IMR-90 (cell line): ENCODE measurements around the gene LARP1B. TPM values are rescaled to one million over a fixed set of nuclear protein-coding genes. Genes with fewer than 3 reads are reported as not detected.

Experiments
- ATAC-seq: fragments of 200-7000 bp; cut with Tn5 transposase; 2 replicates; pipeline ENCODE4 v1.9.1; 2020; ENCODE audit warnings: low read depth, mild to moderate bottlenecking, moderate library complexity
- BruUV-seq: library from RNA; stranded (reverse); fragments of 400-500 nt; replicated peaks from 2 replicates; lab custom pipeline; 2021; lab: Mats Ljungman, UMichigan
- CTCF ChIA-PET: fragments of 300-600 bp; formaldehyde crosslinking; extraction: SDS; loops from one replicate; lab custom pipeline; 2021; ENCODE audit warnings: antibody characterized with exemption; lab: Yijun Ruan, JAX
- POLR2A ChIA-PET: fragments of 300-600 bp; sonication (Branson Sonifier 250); formaldehyde crosslinking; loops from one replicate; lab custom pipeline; 2022; ENCODE audit warnings: antibody characterized with exemption; ENCODE audit not compliant: unreplicated experiment; lab: Charles Lee
- DNase-seq: peaks from one replicate; pipeline ENCODE4 v3.0.0; 2013
- H2AFZ ChIP-seq: replicated peaks from 2 replicates; pipeline ENCODE3; 2013; ENCODE audit warnings: low read length, mild to moderate bottlenecking; ENCODE audit not compliant: poor library complexity
- H2AK5ac ChIP-seq: 2 replicates; pipeline ENCODE4 v1.6.1; 2013; ENCODE audit warnings: low read depth, low read length, inconsistent platforms
- H2AK9ac ChIP-seq: replicated peaks from 2 replicates; pipeline ENCODE3; 2013; ENCODE audit warnings: mild to moderate bottlenecking, low read depth, low read length, moderate library complexity; ENCODE audit not compliant: poor library complexity
- H2BK120ac ChIP-seq: 2 replicates; pipeline ENCODE4 v1.6.1; 2013; ENCODE audit warnings: low read depth, low read length, inconsistent platforms
- H2BK15ac ChIP-seq: 3 replicates; pipeline ENCODE4 v1.6.1; 2013; ENCODE audit warnings: low read depth, low read length, inconsistent platforms
- H2BK20ac ChIP-seq: 2 replicates; pipeline ENCODE4 v1.6.1; 2013; ENCODE audit warnings: low read depth, mild to moderate bottlenecking, inconsistent platforms, low read length, moderate library complexity
- H2BK5ac ChIP-seq: 2 replicates; pipeline ENCODE4 v1.6.1; 2013; ENCODE audit warnings: mild to moderate bottlenecking, low read depth, low read length, inconsistent platforms; ENCODE audit not compliant: poor library complexity, severe bottlenecking
- H3K14ac ChIP-seq: replicated peaks from 2 replicates; pipeline ENCODE4 v1.6.1; 2013; ENCODE audit warnings: low read depth, low read length, inconsistent platforms
- H3K18ac ChIP-seq: 2 replicates; pipeline ENCODE4 v1.6.1; 2013; ENCODE audit warnings: low read depth, low read length, control low read depth
- H3K23ac ChIP-seq: 2 replicates; pipeline ENCODE4 v1.6.1; 2013; ENCODE audit warnings: low read depth, low read length, inconsistent platforms
- H3K27ac ChIP-seq: 2 replicates; pipeline ENCODE4 v1.5.1; 2013; ENCODE audit warnings: mild to moderate bottlenecking, control low read depth, low read length; ENCODE audit not compliant: insufficient read depth
- H3K27me3 ChIP-seq: 2 replicates; pipeline ENCODE4 v1.6.1; 2013; ENCODE audit warnings: low read length; ENCODE audit not compliant: control insufficient read depth, insufficient read depth
- H3K36me3 ChIP-seq: 2 replicates; pipeline ENCODE4 v1.6.1; 2013; ENCODE audit warnings: low read length, mixed read lengths; ENCODE audit not compliant: control insufficient read depth, insufficient read depth
- H3K4ac ChIP-seq: 2 replicates; pipeline ENCODE4 v1.6.1; 2013; ENCODE audit warnings: low read depth, low read length, inconsistent platforms
- H3K4me1 ChIP-seq: 2 replicates; pipeline ENCODE4 v1.6.1; 2013; ENCODE audit warnings: low read length, mixed read lengths; ENCODE audit not compliant: control insufficient read depth, insufficient read depth
- H3K4me2 ChIP-seq: 2 replicates; pipeline ENCODE4 v1.6.1; 2013; ENCODE audit warnings: low read depth, mild to moderate bottlenecking, control low read depth, low read length, moderate library complexity
- H3K4me3 ChIP-seq: 2 replicates; pipeline ENCODE4 v1.5.1; 2013; ENCODE audit warnings: low read depth, mild to moderate bottlenecking, control low read depth, low read length, moderate library complexity; ENCODE audit not compliant: insufficient read depth
- H3K56ac ChIP-seq: 2 replicates; pipeline ENCODE4 v1.6.1; 2013; ENCODE audit warnings: low read length, inconsistent platforms; ENCODE audit not compliant: insufficient read depth; ENCODE audit errors: extremely low read depth
- H3K79me1 ChIP-seq, 2 experiments: 2 replicates each; pipeline ENCODE4 v1.6.1; 2013; ENCODE audit warnings: low read length in 2 of 2, inconsistent platforms in 1 of 2, low read depth in 1 of 2
- H3K9ac ChIP-seq: 2 replicates; pipeline ENCODE4 v1.6.1; 2013; ENCODE audit warnings: low read depth, low read length, control low read depth
- H3K9me1 ChIP-seq: 2 replicates; pipeline ENCODE4 v1.6.1; 2013; ENCODE audit warnings: low read length, inconsistent platforms; ENCODE audit not compliant: insufficient read depth
- H3K9me3 ChIP-seq: 2 replicates; pipeline ENCODE4 v1.6.1; 2013; ENCODE audit warnings: low read length; ENCODE audit not compliant: control insufficient read depth, insufficient read depth
- H4K20me1 ChIP-seq: 2 replicates; pipeline ENCODE4 v1.6.1; 2013; ENCODE audit warnings: low read length, inconsistent platforms; ENCODE audit not compliant: insufficient read depth
- H4K5ac ChIP-seq: 2 replicates; pipeline ENCODE4 v1.6.1; 2013; ENCODE audit warnings: mild to moderate bottlenecking, low read depth, low read length, control low read depth
- H4K8ac ChIP-seq, 2 experiments: 2 replicates each; pipeline ENCODE4 v1.6.1; 2013; ENCODE audit warnings: low read depth in 2 of 2, low read length in 2 of 2, control low read depth in 1 of 2, inconsistent platforms in 1 of 2
- H4K91ac ChIP-seq: 2 replicates; pipeline ENCODE4 v1.6.1; 2013; ENCODE audit warnings: low read depth, low read length, inconsistent platforms; ENCODE audit not compliant: insufficient read depth
- BHLHE40 ChIP-seq: fragments of 150-350 bp; IDR thresholded peaks from 2 replicates; pipeline ENCODE4 v1.6.1; 2016; ENCODE audit warnings: mild to moderate bottlenecking, low read depth, low read length
- CEBPB ChIP-seq: IDR thresholded peaks from 2 replicates; pipeline ENCODE4 v1.6.1; 2012; ENCODE audit warnings: low read depth, low read length, improper control_type of control experiment
- CHD1 ChIP-seq: IDR thresholded peaks from 2 replicates; pipeline ENCODE4 v1.6.1; 2012; ENCODE audit warnings: low read depth, low read length, improper control_type of control experiment
- FOS ChIP-seq: fragments of 150-350 bp; IDR thresholded peaks from 2 replicates; pipeline ENCODE4 v1.6.1; 2016; ENCODE audit warnings: low read depth, low read length
- MAFK ChIP-seq: IDR thresholded peaks from 2 replicates; pipeline ENCODE4 v1.6.1; 2012; ENCODE audit warnings: low read depth, low read length, improper control_type of control experiment
- MXI1 ChIP-seq: IDR thresholded peaks from 2 replicates; pipeline ENCODE4 v1.6.1; 2012; ENCODE audit warnings: low read depth, mild to moderate bottlenecking, low read length, moderate library complexity, borderline replicate concordance
- NFE2L2 ChIP-seq: fragments of 150-350 bp; IDR thresholded peaks from 2 replicates; pipeline ENCODE4 v1.6.1; 2016; ENCODE audit warnings: low read depth, mild to moderate bottlenecking, low read length
- POLR2A ChIP-seq: IDR thresholded peaks from 2 replicates; pipeline ENCODE4 v1.6.1; 2012; ENCODE audit warnings: mild to moderate bottlenecking, low read depth, low read length
- RAD21 ChIP-seq: IDR thresholded peaks from 2 replicates; pipeline ENCODE4 v1.6.1; 2012; ENCODE audit warnings: low read length, improper control_type of control experiment
- RCOR1 ChIP-seq: IDR thresholded peaks from 2 replicates; pipeline ENCODE4 v1.6.1; 2012; ENCODE audit warnings: mild to moderate bottlenecking, low read length, improper control_type of control experiment; ENCODE audit not compliant: insufficient replicate concordance
- RFX5 ChIP-seq: IDR thresholded peaks from 2 replicates; pipeline ENCODE4 v1.8.0; 2012; ENCODE audit warnings: low read depth, mild to moderate bottlenecking, low read length, moderate library complexity
- SMC3 ChIP-seq: fragments of 150-350 bp; IDR thresholded peaks from 2 replicates; pipeline ENCODE4 v1.6.1; 2016; ENCODE audit warnings: low read depth, mild to moderate bottlenecking, antibody characterized with exemption, low read length, moderate library complexity
- WGBS, 2 experiments: methylation state at CpG; one replicate each; pipeline versions ENCODE4 v1.1.5 to v1.1.7; 2013; ENCODE audit warnings: missing lambda C conversion rate in 2 of 2; ENCODE audit not compliant: insufficient read length in 1 of 2; ENCODE audit errors: extremely low coverage in 2 of 2; 5-methylcytosine and 5-hydroxymethylcytosine counted together
- dilution Hi-C: fragments of 300-500 bp; cut with HindIII; formaldehyde crosslinking; loops from one replicate; pipeline ENCODE4 v1.14.3; 2018; ENCODE audit warnings: low sequenced_read_pairs; ENCODE audit not compliant: unreplicated experiment
- in situ Hi-C: fragments of 300-500 bp; cut with MboI; formaldehyde crosslinking; loops from 3 replicates; pipeline ENCODE4 v1.14.3; 2019; ENCODE audit warnings: low sequenced_read_pairs, inconsistent platforms, mixed read lengths
- intact Hi-C: fragments of 100-400 bp; cut with micrococcal nuclease; formaldehyde crosslinking; loops from 2 replicates; pipeline ENCODE4 v1.10.0; 2022
- polyA plus RNA-seq, 3 experiments: library from polyadenylated mRNA; depleted of rRNA; stranded (reverse); fragments of >200 nt; gene quantifications; 2 replicates each; pipeline ENCODE4 v1.2.3, GENCODE V29; 2012; ENCODE audit warnings: low replicate concordance in 1 of 3
- total RNA-seq: library from RNA; depleted of rRNA; stranded (reverse); fragments of >200 nt; gene quantifications from 2 replicates; pipeline ENCODE4 v1.2.3, GENCODE V29; 2012
- TF ChIP-seq, protein P1 (sequence below): fragments of 150-350 bp; IDR thresholded peaks from 2 replicates; pipeline ENCODE4 v1.6.1; 2016; ENCODE audit warnings: low read depth, mild to moderate bottlenecking, low read length, moderate library complexity, borderline replicate concordance
- TF ChIP-seq, protein P2 (sequence below): fragments of 150-350 bp; IDR thresholded peaks from 2 replicates; pipeline ENCODE4 v1.6.1; 2017; ENCODE audit warnings: mild to moderate bottlenecking, antibody characterized with exemption, low read length, low read depth
- TF ChIP-seq, protein P3 (sequence below): conservative IDR thresholded peaks from 2 replicates; pipeline ENCODE4 v1.5.1; 2012; ENCODE audit warnings: mild to moderate bottlenecking, low read depth, low read length, improper control_type of control experiment

The LARP1B gene
- total and polyA plus RNA-seq, 2 of the 4 experiments (the other 2 are of a cell fraction) = 8.8 to 11.1 TPM

DNA sequence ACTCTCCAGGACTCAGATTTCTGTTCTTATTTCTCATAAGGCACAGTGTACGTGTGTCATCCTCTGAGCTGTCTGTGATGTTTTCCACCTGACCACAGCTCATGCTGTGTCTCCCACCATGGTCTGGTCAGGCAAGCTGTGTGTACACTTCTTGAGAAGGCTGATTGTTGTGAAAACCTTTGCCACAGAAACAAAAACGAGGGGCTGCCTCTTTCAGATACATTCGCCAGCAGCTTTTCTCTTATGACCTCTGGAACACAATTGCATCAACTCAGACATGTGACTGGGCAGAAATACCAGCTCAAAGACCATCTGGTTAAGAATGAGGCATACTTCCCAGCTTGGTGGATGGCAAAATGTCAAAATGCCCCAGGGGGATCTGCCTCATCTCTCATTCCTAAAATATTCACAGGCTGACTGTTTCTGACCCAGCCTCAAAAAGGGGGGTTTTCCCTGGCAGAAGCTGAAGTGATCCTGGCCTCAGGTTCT is 180.4 kb downstream of the LARP1B start:
- peak overlapping the region; percentile 88 to 97 for H4K8ac ChIP-seq
- H3K4me2 ChIP-seq = no peak overlapping the region
- no peak overlapping the region for H3K4me3 ChIP-seq
- peak overlapping the region; percentile 99 for H4K91ac ChIP-seq
- intact Hi-C loops = loop anchor here (1.0 to 2.0 kb wide), 2 partner anchors 113 to 117 kb away; no protein-coding TSS in a partner anchor
- peak overlapping the region; percentile 99 for H2BK120ac ChIP-seq
- no peaks in the 10 kb centered on the region for H4K20me1 ChIP-seq
- no peak overlapping the region for H3K9ac ChIP-seq
- no peak overlapping the region; the same call in 2 of the 3 replicates for H2BK15ac ChIP-seq
- peak overlapping the region; percentile 95 for H3K27ac ChIP-seq
- H3K4ac ChIP-seq = peak overlapping the region; percentile 99
- H3K56ac ChIP-seq = peak overlapping the region; percentile 14; the same call in 1 of the 2 replicates
- POLR2A ChIA-PET = interaction anchor here (1.0 kb wide), 1 partner anchor 16 kb away, joined by 3 read pairs; no protein-coding TSS in a partner anchor
- H2AK5ac ChIP-seq = peak overlapping the region; percentile 55
- DNase-seq (peak; percentile 99), ATAC-seq (peak; percentile 87)
- H3K23ac ChIP-seq = peak overlapping the region; percentile 78
- CTCF ChIA-PET = interaction anchor here (0.5 to 1.0 kb wide), 3 partner anchors 10 to 50 kb away, joined by 3 read pairs; no protein-coding TSS in a partner anchor
- H3K14ac ChIP-seq = peak overlapping the region; percentile 94
- no TSS peak for BruUV-seq
- dilution Hi-C loops = no loop called here
- H3K9me1 ChIP-seq = peaks cover 19% of the 10 kb centered on the region
- H3K4me1 ChIP-seq = peaks cover 19% of the 10 kb centered on the region
- peak overlapping the region; percentile 56 for H2AFZ ChIP-seq
- H4K5ac ChIP-seq = peak overlapping the region; percentile 98; the same call in 1 of the 2 replicates
- H3K18ac ChIP-seq = peak overlapping the region; percentile 90; the same call in 1 of the 2 replicates
- H2BK5ac ChIP-seq = peak overlapping the region; percentile 94
- WGBS, 2 experiments = no CpG with 5 or more reads among the region's 3 CpGs
- H2BK20ac ChIP-seq = peak overlapping the region; percentile 99
- H2AK9ac ChIP-seq = no peak overlapping the region
- H3K36me3 ChIP-seq = no peaks in the 10 kb centered on the region
- H3K9me3 ChIP-seq = peaks cover 5% of the 10 kb centered on the region
- no peaks in the 10 kb centered on the region for H3K27me3 ChIP-seq
- no peaks in the 10 kb centered on the region for H3K79me1 ChIP-seq
- in situ Hi-C loops = no loop called here
- TF ChIP-seq NFE2L2 = peak; percentile 72; the same call in 1 of the 2 replicates
- peak; percentile 78 for TF ChIP-seq FOS
- TF ChIP-seq, protein P1, sequence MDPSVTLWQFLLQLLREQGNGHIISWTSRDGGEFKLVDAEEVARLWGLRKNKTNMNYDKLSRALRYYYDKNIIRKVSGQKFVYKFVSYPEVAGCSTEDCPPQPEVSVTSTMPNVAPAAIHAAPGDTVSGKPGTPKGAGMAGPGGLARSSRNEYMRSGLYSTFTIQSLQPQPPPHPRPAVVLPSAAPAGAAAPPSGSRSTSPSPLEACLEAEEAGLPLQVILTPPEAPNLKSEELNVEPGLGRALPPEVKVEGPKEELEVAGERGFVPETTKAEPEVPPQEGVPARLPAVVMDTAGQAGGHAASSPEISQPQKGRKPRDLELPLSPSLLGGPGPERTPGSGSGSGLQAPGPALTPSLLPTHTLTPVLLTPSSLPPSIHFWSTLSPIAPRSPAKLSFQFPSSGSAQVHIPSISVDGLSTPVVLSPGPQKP = no peak
- TF ChIP-seq POLR2A = no peak
- TF ChIP-seq MAFK = peak; percentile 20; the same call in 1 of the 2 replicates
- peak; percentile 92 for TF ChIP-seq RCOR1
- TF ChIP-seq SMC3 = 0 out of 2 replicates have a peak, but pooled peaks have one; percentile 6
- TF ChIP-seq, protein P2, sequence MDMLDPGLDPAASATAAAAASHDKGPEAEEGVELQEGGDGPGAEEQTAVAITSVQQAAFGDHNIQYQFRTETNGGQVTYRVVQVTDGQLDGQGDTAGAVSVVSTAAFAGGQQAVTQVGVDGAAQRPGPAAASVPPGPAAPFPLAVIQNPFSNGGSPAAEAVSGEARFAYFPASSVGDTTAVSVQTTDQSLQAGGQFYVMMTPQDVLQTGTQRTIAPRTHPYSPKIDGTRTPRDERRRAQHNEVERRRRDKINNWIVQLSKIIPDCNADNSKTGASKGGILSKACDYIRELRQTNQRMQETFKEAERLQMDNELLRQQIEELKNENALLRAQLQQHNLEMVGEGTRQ = peak; percentile 89
- TF ChIP-seq, protein P3, sequence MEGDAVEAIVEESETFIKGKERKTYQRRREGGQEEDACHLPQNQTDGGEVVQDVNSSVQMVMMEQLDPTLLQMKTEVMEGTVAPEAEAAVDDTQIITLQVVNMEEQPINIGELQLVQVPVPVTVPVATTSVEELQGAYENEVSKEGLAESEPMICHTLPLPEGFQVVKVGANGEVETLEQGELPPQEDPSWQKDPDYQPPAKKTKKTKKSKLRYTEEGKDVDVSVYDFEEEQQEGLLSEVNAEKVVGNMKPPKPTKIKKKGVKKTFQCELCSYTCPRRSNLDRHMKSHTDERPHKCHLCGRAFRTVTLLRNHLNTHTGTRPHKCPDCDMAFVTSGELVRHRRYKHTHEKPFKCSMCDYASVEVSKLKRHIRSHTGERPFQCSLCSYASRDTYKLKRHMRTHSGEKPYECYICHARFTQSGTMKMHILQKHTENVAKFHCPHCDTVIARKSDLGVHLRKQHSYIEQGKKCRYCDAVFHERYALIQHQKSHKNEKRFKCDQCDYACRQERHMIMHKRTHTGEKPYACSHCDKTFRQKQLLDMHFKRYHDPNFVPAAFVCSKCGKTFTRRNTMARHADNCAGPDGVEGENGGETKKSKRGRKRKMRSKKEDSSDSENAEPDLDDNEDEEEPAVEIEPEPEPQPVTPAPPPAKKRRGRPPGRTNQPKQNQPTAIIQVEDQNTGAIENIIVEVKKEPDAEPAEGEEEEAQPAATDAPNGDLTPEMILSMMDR = no peak
- TF ChIP-seq RFX5 = no peak
- no peak for TF ChIP-seq CHD1
- peak; percentile 90 for TF ChIP-seq CEBPB
- peak; percentile 46; the same call in 1 of the 2 replicates for TF ChIP-seq MXI1
- TF ChIP-seq RAD21 = 0 out of 2 replicates have a peak, but pooled peaks have one; percentile 12
- peak; percentile 82 for TF ChIP-seq BHLHE40
